Mesenchymal stem cell (in vitro differentiated cells and primary cell): Measurements from ENCODE around the gene HOXC12. TPM values are rescaled to one million over a fixed set of nuclear protein-coding genes. Genes with fewer than 3 reads are reported as not detected.
A peak's percentile ranks its signal among the peaks of the same experiment; 100 is the strongest.

ENCODE experiments used
- DNase-seq: peaks from one replicate; pipeline ENCODE4 v3.0.0-alpha.2; 2013
- H2AFZ ChIP-seq: one replicate; pipeline ENCODE4 v1.6.1; 2013; ENCODE audit warnings: low read depth, mild to moderate bottlenecking, control low read depth, inconsistent platforms, low read length, moderate library complexity
- H2AK5ac ChIP-seq: 2 replicates; pipeline ENCODE4 v1.6.1; 2013; ENCODE audit warnings: low read length, moderate library complexity, mild to moderate bottlenecking, inconsistent platforms; ENCODE audit not compliant: severe bottlenecking
- H2BK120ac ChIP-seq: one replicate; pipeline ENCODE4 v1.6.1; 2013; ENCODE audit warnings: low read depth, mild to moderate bottlenecking, inconsistent platforms, low read length, moderate library complexity
- H2BK12ac ChIP-seq, 2 experiments: one replicate each; pipeline ENCODE4 v1.6.1; 2013; ENCODE audit warnings: inconsistent platforms in 2 of 2, low read length in 2 of 2, mild to moderate bottlenecking in 2 of 2, moderate library complexity in 2 of 2, control low read depth in 1 of 2
- H2BK15ac ChIP-seq: one replicate; pipeline ENCODE4 v1.6.1; 2013; ENCODE audit warnings: mild to moderate bottlenecking, low read depth, inconsistent platforms; ENCODE audit not compliant: poor library complexity, severe bottlenecking
- H2BK5ac ChIP-seq: 2 replicates; pipeline ENCODE4 v1.6.1; 2013; ENCODE audit warnings: low read depth, mild to moderate bottlenecking, low read length, control low read depth, inconsistent platforms; ENCODE audit not compliant: poor library complexity, severe bottlenecking
- H3K14ac ChIP-seq, 2 experiments: one replicate each; pipeline ENCODE4 v1.6.1; 2013; ENCODE audit warnings: inconsistent platforms in 2 of 2, low read length in 2 of 2, control low read depth in 1 of 2, mild to moderate bottlenecking in 1 of 2, moderate library complexity in 1 of 2
- H3K18ac ChIP-seq, 2 experiments: one replicate each; pipeline ENCODE4 v1.6.1; 2013; ENCODE audit warnings: inconsistent platforms in 2 of 2, low read length in 2 of 2, control low read depth in 1 of 2, low read depth in 1 of 2, mild to moderate bottlenecking in 1 of 2
- H3K23ac ChIP-seq, 2 experiments: one replicate each; pipeline ENCODE4 v1.6.1; 2013; ENCODE audit warnings: inconsistent platforms in 2 of 2, low read length in 2 of 2, mild to moderate bottlenecking in 2 of 2, moderate library complexity in 2 of 2, control low read depth in 1 of 2
- H3K27ac ChIP-seq: 2 replicates; pipeline ENCODE4 v1.5.1; 2013; ENCODE audit warnings: mild to moderate bottlenecking, moderate library complexity, low read length, control low read depth, inconsistent platforms; ENCODE audit not compliant: poor library complexity, severe bottlenecking
- H3K27me3 ChIP-seq, 2 experiments: 2 replicates each; pipeline versions ENCODE4 v1.6.1 to v1.7.0; 2013; ENCODE audit warnings: low read length in 2 of 2, mild to moderate bottlenecking in 2 of 2, moderate library complexity in 2 of 2, control low read depth in 1 of 2, inconsistent platforms in 1 of 2; ENCODE audit not compliant: control insufficient read depth in 1 of 2, insufficient read depth in 1 of 2
- H3K36me3 ChIP-seq, 2 experiments: 2 replicates each; pipeline versions ENCODE4 v1.6.1 to v1.7.0; 2013; ENCODE audit warnings: low read length in 2 of 2, control low read depth in 1 of 2, inconsistent platforms in 1 of 2, low read depth in 1 of 2, mild to moderate bottlenecking in 1 of 2; ENCODE audit not compliant: insufficient read depth in 2 of 2, control insufficient read depth in 1 of 2
- H3K4ac ChIP-seq, 2 experiments: one replicate each; pipeline ENCODE4 v1.6.1; 2013; ENCODE audit warnings: inconsistent platforms in 2 of 2, low read length in 2 of 2, mild to moderate bottlenecking in 2 of 2, moderate library complexity in 2 of 2, control low read depth in 1 of 2, low read depth in 1 of 2
- H3K4me1 ChIP-seq: 2 replicates; pipeline ENCODE4 v1.6.1; 2013; ENCODE audit warnings: low read depth, low read length, control low read depth; ENCODE audit not compliant: control insufficient read depth, insufficient read depth
- H3K4me2 ChIP-seq: 2 replicates; pipeline ENCODE4 v1.6.1; 2013; ENCODE audit warnings: low read length, mild to moderate bottlenecking, inconsistent platforms; ENCODE audit not compliant: poor library complexity, severe bottlenecking
- H3K4me3 ChIP-seq, 2 experiments: 2 replicates each; pipeline versions ENCODE4 v1.5.1 to v1.7.0; 2013; ENCODE audit warnings: low read length in 2 of 2, mild to moderate bottlenecking in 2 of 2, control low read depth in 1 of 2, low read depth in 1 of 2; ENCODE audit not compliant: insufficient read depth in 1 of 2
- H3K79me1 ChIP-seq: replicated peaks from 2 replicates; pipeline ENCODE4 v1.6.1; 2013; ENCODE audit warnings: mild to moderate bottlenecking, control low read depth, low read length, inconsistent platforms; ENCODE audit not compliant: poor library complexity, severe bottlenecking
- H3K9ac ChIP-seq: 2 replicates; pipeline ENCODE4 v1.7.0; 2013; ENCODE audit warnings: mild to moderate bottlenecking, low read length, moderate library complexity
- H3K9me3 ChIP-seq: 2 replicates; pipeline ENCODE4 v1.7.0; 2013; ENCODE audit warnings: mild to moderate bottlenecking, low read length; ENCODE audit not compliant: control insufficient read depth
- H4K8ac ChIP-seq: one replicate; pipeline ENCODE4 v1.6.1; 2013; ENCODE audit warnings: inconsistent platforms, mild to moderate bottlenecking, low read length, moderate library complexity
- H4K91ac ChIP-seq: one replicate; pipeline ENCODE4 v1.6.1; 2013; ENCODE audit warnings: mild to moderate bottlenecking, low read length, inconsistent platforms
- WGBS: methylation state at CpG from one replicate; pipeline ENCODE4 v1.1.7; 2013; ENCODE audit warnings: mixed read lengths; 5-methylcytosine and 5-hydroxymethylcytosine counted together
- small RNA-seq: library from polyadenylated mRNA; stranded (forward); fragments of <200 nt; extraction: miRNeasy Mini kit (QIAGEN cat#:217004); gene quantifications from one replicate; pipeline ENCODE3, GENCODE V24; 2013; ENCODE audit warnings: low read depth

The HOXC12 gene

GRCh38 chr12:54008260-54008552 lies 53.5 kb downstream of the HOXC12 start:
- DNase-seq: no peak
- Histone ChIP-seq H3K27me3 (no peaks in the 10 kb centered on the region), H3K79me1 (no peaks in the 10 kb centered on the region), H2BK15ac (peak overlapping the region; percentile 86), H3K23ac (peak overlapping the region in 1 of 2 experiments; percentile 46), H2AK5ac (peak overlapping the region; percentile 93), H3K4ac (peak overlapping the region; percentile 40 to 66), H3K27ac (peak overlapping the region; percentile 59), H3K36me3 (no peaks in the 10 kb centered on the region), H4K91ac (peak overlapping the region; percentile 90), H2BK120ac (peak overlapping the region; percentile 92), H4K8ac (peak overlapping the region; percentile 72), H2BK5ac (no peak overlapping the region), H3K9me3 (no peaks in the 10 kb centered on the region), H3K4me1 (peaks cover 38% of the 10 kb centered on the region), H3K9ac (peak overlapping the region; percentile 98), H3K18ac (peak overlapping the region; percentile 82 to 91), H3K4me3 (peak overlapping the region in 1 of 2 experiments; percentile 86), H3K14ac (peak overlapping the region in 1 of 2 experiments; percentile 37), H2AFZ (no peak overlapping the region), H3K4me2 (peak overlapping the region; percentile 52), H2BK12ac (peak overlapping the region in 1 of 2 experiments; percentile 92)
- WGBS: 19% methylated on average over 1 of the region's 2 CpGs

Small RNA genes within 50 kb of the gene (small RNA-seq; reads per million reads assigned to genes)
- not detected for gene AC012531.3
- gene AC012531.4: not detected
- gene MIR196A2: 67.3 reads per million, percentile 91 among the genes with 10 or more reads in this experiment
- not detected for gene RF01905
- not detected for gene RF01906
